Measurements from ENCODE around the gene MAP3K6.

Gene MAP3K6

GRCh38 chr1:27356277-27356618 is 10.5 kb downstream of the MAP3K6 start:
- DNase-seq = no peak

DNA sequence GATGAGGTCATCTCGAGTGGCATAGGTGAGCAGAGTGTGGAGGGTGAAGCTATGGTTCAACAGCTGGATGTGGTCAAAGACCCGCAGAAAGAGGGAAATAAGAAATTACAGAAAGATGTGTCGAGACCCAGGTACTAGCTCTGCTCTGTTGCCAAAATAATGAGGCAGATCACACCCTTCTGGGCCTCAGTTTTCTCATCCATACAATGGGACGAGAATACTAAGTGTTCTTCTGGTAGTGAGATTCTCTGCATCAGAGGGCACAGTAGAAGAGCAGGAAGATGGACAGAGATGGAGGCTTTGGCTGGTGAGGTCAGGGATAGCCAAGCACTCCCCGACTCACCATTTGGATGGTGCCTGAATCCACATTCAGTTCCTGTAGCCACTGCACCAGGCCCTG is 11.1 kb downstream of the MAP3K6 start:
- no peak for DNase-seq

DNA sequence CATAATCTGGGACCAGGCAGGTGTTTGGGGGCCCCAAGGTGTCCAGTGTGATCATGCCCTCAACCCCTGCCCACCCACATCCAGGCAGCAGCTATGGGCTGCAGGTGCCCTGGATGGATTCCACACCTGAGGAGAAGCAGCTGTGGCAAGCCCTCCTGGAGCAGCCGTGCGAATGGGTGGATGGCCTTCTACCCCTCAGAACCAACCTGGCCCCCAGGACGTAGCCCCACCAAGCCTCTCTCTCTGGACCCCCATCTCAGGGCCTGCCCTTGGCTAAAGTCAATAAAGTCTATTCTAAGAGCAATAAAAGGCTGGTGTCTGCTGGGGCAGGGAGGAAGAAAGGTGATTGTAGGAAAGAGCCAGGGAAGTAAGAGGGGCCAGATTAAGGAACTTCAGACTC is 13.1 kb downstream of the MAP3K6 start:
- no peak for DNase-seq

DNA sequence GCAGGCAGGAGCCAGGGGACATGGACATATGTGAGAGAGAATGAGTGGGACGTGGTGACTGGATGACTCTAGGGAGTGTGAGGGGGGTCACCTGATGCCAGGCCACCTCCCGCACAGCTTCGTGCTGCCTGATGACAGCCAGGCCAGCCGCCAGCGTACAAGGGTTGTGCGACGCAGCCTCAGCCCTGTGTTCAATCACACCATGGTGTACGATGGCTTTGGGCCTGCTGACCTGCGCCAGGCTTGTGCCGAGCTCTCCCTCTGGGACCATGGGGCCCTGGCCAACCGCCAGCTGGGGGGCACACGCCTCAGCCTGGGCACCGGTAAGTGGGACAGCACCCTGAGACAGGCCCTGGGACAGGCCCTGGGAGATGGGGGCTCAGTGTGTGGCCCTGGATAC is 13.6 kb downstream of the MAP3K6 start:
- no peak for DNase-seq

DNA sequence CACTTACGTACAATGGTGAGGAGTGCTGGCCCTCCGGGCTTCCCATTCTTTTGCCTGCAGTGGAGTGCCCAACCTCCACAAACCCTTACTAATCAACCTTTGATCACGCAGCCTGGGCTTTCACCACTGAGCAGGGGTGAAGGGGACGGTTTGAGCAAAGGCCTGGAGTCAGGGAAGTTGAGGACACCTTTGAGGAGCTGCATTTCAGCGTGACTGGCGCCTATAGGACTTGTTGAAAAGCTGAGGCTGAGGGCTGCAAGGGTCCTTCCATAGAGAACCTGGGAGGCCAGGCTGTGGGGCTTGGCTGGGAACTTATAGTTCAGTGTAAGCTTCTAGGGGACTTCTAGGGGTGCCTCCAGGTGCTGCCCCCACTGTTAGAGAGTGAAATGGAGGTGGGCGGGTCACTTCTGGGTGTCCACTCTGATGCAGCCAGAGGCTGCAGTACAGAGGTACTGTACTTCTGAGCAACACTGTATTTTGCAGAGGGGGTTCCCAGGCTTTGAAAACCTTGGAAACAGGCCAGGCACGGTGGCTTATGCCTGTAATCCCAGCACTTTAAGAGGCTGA is 15.1 kb downstream of the MAP3K6 start:
- no peak for DNase-seq

GRCh38 chr1:27350663-27351540 is 15.9 kb downstream of the MAP3K6 start:
- DNase-seq = peak; percentile 16

- DNase-seq = peak; percentile 58
These were observed 16.7 kb downstream of the MAP3K6 start for GRCh38 chr1:27349784-27350662.

DNA sequence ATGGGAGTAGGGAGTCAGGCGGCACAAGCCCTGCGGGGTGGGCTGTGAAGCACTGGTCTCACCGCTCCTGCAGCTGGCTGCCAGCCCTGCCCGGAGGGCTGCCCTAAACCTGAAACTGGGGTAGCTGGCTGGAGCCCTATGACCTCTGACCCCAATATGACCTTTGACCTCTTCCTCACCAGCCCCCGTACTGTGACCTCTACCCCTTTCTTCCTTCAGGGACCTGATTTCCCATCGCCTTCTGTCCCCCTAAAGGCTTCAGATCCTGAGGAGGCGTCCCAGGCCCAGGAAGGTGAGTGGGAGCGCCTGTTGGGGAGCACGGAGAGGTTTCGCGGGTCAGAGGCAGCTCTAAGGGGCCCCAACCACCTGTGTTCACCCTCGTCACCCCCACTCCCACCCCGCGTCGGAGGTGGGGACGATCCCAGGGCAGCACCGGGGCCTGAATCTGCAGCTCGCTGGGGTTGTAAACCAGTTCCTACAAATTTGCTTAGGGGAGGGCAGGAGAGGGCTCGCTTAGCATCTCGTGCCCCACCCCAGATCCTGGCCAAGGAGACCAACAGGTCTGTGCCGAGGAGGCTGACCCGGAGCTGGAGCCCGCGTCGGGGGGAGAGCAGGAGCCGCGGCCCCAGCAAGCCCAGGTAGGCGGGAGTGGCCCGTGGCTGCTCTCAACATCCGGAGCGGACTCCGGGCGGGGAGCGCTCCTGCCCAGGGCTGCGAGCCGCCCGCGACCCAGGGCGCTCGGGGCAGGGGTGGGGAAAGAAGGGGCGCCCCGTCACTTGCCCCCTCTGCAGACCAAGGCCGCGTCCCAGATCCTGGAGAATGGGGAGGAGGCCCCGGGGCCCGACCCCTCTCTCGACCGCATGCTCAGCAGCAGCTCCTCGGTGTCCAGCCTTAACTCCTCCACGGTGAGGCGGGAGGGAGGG is 17.6 kb downstream of the MAP3K6 start:
- DNase-seq = no peak

DNA sequence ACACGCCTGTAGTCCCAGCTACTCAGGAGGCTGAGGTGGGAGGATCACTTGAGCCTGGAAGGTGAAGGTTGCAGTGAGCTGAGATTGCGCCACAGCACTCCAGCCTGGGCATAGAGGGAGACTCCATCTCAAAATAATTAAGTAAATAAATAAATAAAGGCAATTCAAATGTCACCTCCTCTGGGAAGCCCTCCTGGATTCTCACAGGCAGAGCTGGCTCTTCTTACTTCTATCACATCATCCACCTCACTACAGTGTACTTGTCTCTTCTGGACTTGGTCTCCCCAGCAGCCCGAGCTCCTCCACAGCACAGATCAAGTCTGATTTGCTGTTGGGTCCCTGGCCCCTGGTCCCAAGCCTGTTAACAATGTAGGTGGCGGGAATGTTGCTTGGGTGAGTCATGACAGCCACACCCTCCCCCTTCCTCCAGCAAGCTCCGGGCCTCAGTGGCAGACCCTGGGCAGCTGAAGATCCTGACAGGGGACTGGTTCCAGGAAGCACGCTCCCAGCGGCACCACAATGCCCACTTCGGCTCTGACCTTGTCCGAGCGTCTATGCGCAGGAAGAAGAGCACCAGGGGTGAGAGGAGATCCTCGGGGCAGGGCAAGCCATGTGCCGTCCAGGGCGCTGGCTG is 19.7 kb downstream of the MAP3K6 start:
- no peak for DNase-seq

DNA sequence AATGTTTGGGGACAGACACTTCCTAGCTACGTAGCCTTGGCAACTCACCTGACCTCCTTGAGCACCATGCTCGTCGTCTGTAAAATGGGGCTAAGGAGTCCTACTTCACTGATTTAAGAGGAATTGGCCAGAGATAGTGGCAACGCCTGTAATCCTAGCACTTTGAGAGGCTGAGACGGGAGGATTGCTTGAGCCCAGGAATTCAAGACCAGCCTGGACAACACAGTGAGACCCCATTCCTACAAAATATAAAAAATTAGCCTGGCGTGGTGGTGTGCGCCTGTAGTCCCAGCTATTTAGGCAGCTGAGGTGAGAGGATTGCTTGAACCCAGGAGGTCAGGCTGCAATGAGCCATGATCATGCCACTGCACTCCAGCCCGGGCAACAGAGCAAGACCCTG is 20.4 kb downstream of the MAP3K6 start:
- no peak for DNase-seq

DNA sequence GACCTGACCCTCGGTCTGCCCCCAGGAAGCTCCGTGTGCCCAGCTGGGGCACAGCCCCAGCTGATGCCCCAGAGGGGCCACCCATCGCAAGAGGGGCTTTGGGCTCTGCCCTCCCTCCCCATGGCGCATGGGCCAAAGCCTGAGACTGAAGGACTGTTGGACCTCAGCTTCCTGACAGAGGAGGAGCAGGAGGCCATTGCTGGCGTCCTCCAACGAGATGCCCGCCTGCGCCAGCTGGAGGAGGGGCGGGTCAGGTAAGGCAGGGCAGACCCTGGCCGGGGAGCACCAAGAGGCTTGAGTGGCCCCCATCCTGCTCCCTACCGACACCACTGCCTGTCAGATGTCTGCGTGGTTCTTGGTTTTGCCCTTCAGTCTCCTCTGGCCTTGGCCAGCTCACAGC is 21.5 kb downstream of the MAP3K6 start:
- no peak for DNase-seq

DNA sequence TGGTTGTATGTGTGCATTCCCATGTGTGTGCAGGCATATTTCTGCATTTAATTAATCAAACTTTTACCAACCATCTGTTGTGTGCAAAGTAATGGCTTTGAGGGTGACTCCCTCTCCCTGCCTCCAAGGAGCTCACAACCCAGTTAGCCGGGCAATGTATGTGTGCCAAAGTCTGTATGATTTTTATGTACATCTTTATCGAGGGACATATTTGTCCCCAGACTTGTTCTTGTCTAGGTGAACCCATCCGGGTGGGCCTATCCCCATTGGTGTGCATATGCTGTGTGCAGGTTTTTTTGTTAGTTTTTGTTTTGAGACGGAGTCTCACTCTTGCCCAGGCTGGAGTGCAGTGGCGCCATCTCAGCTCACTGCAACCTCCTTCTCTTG is 23.1 kb downstream of the MAP3K6 start:
- DNase-seq = peak; percentile 27

DNA sequence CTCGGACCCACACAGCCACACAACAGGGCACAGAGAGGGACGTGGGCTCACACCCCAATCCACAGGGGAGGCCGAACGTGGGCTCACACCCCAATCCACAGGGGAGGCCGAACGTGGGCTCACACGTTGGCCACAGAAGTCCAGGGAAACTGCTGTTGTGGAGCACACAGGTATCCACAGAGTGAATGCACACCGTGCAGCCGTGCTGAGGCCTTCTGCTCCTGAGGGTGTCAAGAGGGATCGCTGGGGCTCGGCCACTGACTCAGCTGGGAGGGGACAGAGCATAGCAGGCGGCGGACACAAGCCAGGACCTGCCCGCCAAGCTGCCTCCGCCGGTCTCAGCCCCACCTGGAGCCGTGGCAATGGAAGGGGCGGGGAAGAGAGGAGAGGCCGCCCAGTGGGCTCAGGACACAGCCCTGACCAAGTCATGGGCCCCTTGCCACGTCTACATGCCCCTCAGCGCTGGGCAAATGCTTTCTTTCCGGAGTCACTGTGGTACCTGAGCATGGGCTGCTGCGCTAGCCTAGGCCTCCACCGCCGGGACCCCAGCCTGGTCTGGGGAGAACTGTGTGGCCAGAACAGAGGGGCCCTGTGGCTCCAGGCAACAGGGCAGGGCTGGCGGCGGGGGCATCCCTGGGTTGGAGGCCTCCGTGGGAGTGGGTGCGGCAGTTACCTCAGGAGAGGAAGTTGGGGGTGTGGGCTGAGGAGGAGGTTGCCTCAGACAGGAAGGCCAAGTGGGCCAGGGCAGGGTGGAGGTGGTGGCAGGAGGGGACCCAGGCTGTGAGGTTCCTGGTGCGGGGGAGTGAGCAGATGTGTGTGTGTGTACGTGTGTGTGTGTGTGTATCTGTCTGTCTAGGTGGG is 23.8 kb downstream of the MAP3K6 start:
- no peak for DNase-seq

- no peak for DNase-seq
These were observed 24.4 kb downstream of the MAP3K6 start for GRCh38 chr1:27342391-27342777.

DNA sequence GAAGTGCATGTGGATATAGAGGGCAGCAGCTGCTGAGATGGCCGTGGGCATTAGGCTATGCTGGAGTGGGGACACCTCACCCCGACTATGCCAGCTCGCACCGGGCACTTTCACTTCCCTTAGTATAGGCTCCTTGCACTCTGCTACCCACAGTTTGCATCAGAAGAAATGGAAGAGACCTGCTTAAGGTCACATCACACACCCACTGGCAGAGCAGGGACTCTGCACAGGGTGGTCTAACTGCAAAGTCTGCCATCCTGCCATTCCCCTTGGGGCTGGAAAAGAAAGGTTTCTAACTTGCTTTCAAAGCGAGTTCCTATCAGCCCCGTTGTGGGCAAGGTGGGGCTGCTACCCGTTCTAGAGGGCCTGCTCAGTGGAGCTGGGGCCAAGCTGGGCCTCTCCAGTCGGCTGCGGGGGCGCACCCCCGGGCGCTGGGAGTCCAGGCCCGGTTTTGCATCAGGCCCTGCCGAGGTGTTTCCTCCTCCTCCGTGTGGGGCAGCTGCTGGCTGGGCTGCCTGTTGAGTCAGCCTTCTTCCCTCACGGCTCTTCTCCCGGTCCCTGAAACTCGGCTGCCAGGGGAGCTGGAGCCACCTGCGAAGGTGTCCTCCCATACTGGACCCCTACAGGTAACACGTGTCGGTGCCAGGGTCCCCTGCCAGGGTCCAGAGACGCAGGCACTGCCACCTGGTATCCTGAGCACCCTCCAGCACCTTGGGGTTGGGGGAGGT is 25.1 kb downstream of the MAP3K6 start, which contains the start of gene SYTL1:
Gene SYTL1 (plus strand): TSS at position 498 of the 728 bp plus-strand sequence. CDS start 3,313 bp downstream, outside the sequence.
- DNase-seq = peak; percentile 76

DNA sequence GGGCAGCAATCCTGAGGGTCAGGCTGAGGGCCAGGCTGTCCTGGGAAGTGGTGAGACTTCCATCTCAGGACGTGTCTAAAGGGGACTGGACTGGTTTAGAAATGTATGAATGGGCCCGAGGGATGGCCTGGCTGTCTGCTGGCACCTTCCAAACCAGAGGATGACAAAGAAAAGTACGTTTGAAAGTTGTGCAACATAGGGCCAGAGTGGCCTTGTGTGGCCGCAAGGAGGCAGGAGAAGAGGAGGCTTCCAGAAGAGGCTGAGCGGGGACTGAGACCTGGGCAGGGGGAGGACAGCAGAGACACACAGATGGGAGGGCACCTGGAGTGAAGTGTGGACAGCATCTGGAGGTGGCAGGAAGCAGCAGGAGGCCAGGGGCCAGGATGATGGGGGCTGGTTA is 27.5 kb downstream of the MAP3K6 start:
- DNase-seq = no peak

DNA sequence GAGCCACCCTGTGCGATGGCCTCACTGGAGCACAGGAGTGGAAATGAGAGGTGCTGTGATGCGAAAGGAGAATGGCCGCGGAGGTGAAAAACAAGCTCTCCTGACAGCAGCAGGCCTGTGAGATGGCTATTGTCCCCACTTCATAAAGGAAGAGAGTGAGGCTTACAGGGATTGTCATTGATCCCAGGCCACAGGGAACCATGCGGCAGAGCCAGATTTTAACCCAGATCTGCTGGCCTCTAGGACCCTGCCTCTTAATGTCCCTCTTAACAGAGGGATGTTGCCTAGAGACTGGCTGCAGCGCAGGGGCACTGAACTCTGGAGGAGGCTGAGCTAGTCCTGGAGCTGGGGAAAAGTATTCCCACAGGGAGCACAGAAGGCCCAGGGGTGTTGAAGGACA is 28.0 kb downstream of the MAP3K6 start:
- no peak for DNase-seq

DNA sequence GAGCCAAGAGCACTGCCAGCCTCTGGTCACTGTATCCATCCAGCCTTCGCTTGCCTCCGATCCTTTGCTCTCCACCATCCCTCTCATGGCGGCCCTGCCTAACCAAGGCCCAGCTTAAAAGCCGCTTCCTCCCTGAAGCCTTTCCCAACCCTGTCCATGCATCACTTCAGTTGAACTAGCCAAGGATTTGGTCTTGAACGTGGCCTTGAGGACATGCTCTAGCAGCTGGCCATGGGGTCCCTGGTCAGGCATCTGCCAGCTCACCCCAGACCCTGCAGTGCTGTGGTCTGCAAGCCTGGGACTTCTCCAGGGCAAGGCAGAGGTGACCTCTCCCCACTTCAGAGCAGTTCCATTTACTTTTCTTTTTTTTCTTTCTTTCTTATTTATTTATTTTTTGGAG is 30.0 kb downstream of the MAP3K6 start:
- no peak for DNase-seq

DNA sequence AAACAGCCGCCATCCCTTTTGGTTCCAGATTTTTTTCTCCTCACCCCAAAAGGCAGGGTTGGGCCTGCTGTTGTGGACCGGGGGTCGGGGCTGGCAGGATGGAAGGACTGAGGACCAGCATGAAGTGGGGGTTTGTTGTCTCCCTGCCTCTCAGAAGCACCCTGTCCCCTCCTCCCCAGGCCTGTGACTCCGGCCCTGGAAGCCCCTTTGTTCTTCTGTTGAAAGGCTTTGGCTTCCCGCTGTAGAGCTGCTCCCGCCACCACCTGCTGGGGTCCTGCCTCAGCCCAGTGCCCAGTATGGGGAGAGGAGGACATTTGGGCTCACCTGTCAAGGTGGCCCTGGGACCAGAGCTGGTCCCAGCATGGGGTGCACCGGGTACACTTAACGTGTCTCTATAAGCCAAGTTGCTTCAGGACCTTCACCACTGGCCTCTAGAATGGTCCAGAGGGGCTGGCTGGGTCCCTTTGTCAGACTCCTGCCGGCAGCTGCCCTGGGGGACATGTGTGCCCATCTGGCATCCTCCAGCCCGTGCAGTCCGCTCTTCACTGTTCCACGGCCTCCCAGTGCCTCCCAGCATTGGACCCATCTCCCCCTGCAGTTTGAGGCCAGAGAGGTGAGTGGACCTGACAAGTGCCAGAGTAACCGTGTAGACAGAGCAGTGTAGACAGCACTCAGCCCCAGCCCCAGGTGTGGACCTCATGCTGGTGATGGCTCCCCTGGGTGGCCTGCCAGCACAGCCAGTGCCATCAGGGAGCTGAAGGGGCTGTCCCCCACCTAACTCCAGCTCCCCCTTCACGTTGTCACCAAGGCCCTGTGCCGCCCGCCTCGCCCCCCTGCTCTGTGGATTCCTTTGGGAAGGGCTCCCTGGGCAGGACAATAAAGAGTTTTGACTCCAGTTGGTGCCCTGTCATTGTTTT is 31.0 kb downstream of the MAP3K6 start:
- DNase-seq = no peak
